K562 (cell line): Measurements from ENCODE around the gene NECTIN3. TPM values are rescaled to one million over a fixed set of nuclear protein-coding genes. Genes with fewer than 3 reads are reported as not detected.

Experiments used
- CREB3L1 ChIP-seq: fragments of 450-650 bp; IDR thresholded peaks from 2 replicates; pipeline ENCODE4 v1.6.1; 2014; ENCODE audit warnings: low read depth, mild to moderate bottlenecking, moderate library complexity, borderline replicate concordance
- E2F8 ChIP-seq: fragments of 450-650 bp; IDR thresholded peaks from 2 replicates; pipeline ENCODE4 v1.7.1; 2018; ENCODE audit warnings: mild to moderate bottlenecking, low read depth; ENCODE audit not compliant: partially characterized antibody
- GABPB1 ChIP-seq: sonication (generic); formaldehyde crosslinking; IDR thresholded peaks from 2 replicates; pipeline ENCODE4 v1.8.0; 2022; ENCODE audit warnings: mild to moderate bottlenecking, missing genetic modification reagents
- MCM2 ChIP-seq: fragments of 450-650 bp; IDR thresholded peaks from 2 replicates; pipeline ENCODE4 v1.6.1; 2017; ENCODE audit warnings: low read depth, mild to moderate bottlenecking
- POLR2AphosphoS2 ChIP-seq: IDR thresholded peaks from 2 replicates; pipeline ENCODE4 v1.6.1; 2012; ENCODE audit warnings: low read length, improper control_type of control experiment
- RBM25 ChIP-seq: fragments of 200-400 bp; formaldehyde crosslinking; IDR thresholded peaks from 2 replicates; pipeline ENCODE4 v1.6.1; 2018; ENCODE audit warnings: low read length, low read depth, moderate library complexity; ENCODE audit not compliant: severe bottlenecking
- SP2 ChIP-seq: IDR thresholded peaks from 2 replicates; pipeline ENCODE4 v1.6.1; 2011; ENCODE audit warnings: mild to moderate bottlenecking, low read depth, low read length, moderate library complexity; ENCODE audit not compliant: poor library complexity, severe bottlenecking; ENCODE audit errors: extremely low read depth
- ZNF609 ChIP-seq: sonication (generic); formaldehyde crosslinking; IDR thresholded peaks from 2 replicates; pipeline ENCODE4 v1.8.1; 2023; ENCODE audit warnings: missing genetic modification reagents, mild to moderate bottlenecking, borderline replicate concordance
- polyA plus RNA-seq, 8 experiments: library from polyadenylated mRNA; depleted of rRNA in 4 of 8; stranded (reverse) in 5 of 8; unstranded in 3 of 8; fragments of >200 nt; fragmentation: Nextera tagmentation in 2 of 8; fragmentation: Illumina TruSeq in 1 of 8; extraction: Ambion mirVana in 2 of 8; extraction: Trizol in 1 of 8; gene quantifications; 2 replicates each; pipeline versions ENCODE4 v1.2.1 to v1.2.3, GENCODE V29; 2011 to 2014; ENCODE audit warnings: inconsistent platforms in 1 of 8, missing spikeins in 1 of 8
- total RNA-seq, 7 experiments: library from RNA; depleted of rRNA in 6 of 7; stranded (reverse); fragments of >200 nt in 6 of 7; fragmentation: Illumina TruSeq in 2 of 7; extraction: Trizol in 2 of 7; gene quantifications; 2 replicates each; pipeline versions ENCODE4 v1.2.1 to v1.2.3, GENCODE V29; 2011 to 2021; ENCODE audit warnings: low replicate concordance in 1 of 7

NECTIN3 gene
- total and polyA plus RNA-seq, 9 of the 15 experiments (the other 6 are each of a cell fraction or from before 2014, with no cell fraction given): 0.16 TPM; not detected in 8

GRCh38 chr3:111068574-111068973 lies 3.0 kb upstream of the NECTIN3 start (continued):
- TF ChIP-seq E2F8 (no peak), MCM2 (no peak), SP2 (no peak), CREB3L1 (no peak), ZNF609 (CRISPR knock-in tag) (no peak), POLR2AphosphoS2 (no peak), GABPB1 (CRISPR knock-in tag) (no peak), RBM25 (no peak)
